NCI-H2171 (cell line): ENCODE measurements around the gene PSMA7.
"Not testable (repeated sequence)": the region's sequence is repeated elsewhere in the genome, so short reads cannot be mapped to it uniquely, and the experiment has no call there.

Source experiments
- DNase-seq: peaks from one replicate; lab custom pipeline; 2025; lab: John Stamatoyannopoulos, UW

The PSMA7 gene

DNA sequence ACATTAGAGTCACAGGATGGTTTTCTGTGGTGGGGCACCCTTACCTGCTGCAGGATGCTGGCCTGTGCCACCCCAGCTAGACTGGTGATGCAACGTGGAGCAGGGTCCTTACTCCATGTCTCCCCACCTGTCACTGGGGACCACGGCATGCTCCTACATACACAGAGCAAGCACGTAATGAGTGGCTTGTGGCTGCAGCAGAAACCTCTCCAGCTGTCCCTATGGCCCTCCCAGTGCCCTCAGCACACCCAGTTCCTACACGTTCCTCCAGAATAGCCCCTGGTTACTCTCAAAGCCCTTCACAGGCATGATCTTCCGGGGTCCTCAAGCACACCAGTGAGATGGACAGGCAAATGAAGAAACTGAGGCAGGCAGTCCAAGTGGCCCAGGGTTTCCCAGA lies 24.1 kb downstream of the PSMA7 start:
- DNase-seq = no peak

DNA sequence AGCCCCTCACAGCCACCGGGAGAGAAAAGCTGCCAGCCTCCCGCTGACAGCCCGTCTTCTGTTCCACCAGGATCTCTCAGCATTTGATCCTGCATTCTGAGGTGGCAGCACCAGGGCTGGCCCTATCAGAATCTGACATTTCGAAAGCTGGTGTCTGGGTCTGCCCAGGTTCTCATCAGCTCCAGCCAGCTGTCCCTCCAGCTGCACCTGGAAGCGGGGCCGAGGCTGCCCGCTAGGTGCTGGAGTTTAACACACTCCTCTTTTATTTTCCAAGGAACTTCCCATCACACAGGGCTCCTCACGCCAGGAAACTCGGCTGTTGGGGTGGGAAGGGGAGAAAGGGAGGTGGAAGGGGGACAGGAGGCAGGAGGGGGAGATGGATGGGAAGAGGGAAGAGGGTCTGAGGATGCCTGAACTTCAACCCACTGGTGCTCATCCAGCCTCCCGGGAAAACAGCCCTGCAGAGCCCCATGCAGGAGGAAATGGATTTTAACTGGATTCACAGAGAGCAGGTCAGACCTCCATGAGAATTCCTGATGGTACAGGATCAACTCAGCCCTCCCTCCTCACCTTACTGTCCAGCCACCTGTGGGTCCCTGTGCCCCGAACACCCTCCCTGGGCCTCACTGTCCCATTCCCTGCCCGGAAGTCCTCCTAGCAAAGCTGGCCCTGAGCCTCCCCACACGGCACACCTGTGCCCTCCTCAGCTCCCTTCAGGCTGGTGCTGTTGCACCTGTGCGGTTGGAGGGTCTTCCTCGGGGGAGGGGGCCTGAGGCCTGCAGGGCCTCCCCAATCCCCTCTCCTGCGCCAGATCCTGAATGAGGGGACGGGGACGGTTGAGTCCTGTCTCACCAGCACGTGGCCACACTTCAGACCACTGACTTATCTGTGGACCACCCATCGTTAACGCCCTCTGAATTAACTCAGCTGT lies 24.8 kb downstream of the PSMA7 start:
- DNase-seq = no peak

DNA sequence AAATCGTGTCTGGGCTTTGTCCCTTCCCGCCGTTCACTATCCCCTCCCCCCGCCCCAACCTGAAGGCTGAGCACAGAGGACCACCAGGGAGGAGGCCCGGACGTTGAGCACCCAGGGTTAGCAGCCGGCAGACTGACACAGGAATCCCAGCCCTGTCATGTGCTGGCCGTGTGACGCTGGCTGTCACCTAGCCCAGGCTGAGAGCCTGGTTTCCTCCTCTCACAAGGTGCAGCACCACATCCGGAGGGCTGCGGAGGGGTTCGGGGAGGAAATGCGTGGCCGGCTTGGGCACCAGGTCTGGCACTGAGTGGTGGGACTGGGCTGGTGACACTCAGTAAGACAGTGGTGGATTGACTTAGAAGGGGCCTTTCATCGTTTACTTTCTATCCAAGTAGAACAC lies 25.5 kb downstream of the PSMA7 start:
- DNase-seq = no peak

DNA sequence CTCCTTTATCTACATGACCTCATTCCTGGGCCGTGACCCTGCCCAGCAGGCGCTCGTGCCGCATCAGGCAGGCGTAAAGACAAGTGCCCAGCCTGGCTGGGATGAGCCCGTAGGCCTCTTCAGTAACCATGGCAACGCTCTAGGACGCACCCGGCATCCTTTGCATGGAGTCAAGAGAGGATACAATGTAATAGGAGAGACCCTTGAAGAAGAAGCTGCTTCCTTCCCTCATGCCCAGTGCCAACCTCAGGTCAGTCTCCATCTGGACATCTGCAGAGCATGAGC lies 25.9 kb downstream of the PSMA7 start:
- no peak for DNase-seq

- no peak for DNase-seq
Measured at GRCh38 chr20:62116558-62117361, 26.4 kb downstream of the PSMA7 start.

- not testable (repeated sequence) for DNase-seq
Measured at GRCh38 chr20:62115800-62116407, 27.3 kb downstream of the PSMA7 start.

- DNase-seq = no peak
Measured at GRCh38 chr20:62114894-62115293, 28.3 kb downstream of the PSMA7 start.

DNA sequence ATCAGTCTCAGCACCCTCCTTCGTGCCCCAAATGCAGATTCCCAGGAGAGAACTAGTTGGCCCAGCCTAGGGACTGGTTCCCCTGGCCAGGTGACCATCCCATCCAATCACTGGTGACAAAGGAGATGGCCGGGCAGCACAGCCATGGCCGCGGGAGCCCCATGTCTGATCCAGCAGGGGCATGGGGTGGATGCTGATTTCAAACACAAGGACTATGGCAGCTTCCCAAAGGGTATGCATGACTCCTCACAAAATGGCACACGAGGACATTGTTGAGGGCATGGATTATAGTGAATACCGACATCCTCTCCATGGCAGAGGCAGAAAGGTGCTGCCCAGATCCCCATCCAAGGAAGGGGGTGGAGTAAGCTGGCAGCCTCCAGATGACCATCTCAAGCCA lies 30.8 kb downstream of the PSMA7 start:
- no peak for DNase-seq

- no peak for DNase-seq
Measured at GRCh38 chr20:62111148-62111547, 32.0 kb downstream of the PSMA7 start.

DNA sequence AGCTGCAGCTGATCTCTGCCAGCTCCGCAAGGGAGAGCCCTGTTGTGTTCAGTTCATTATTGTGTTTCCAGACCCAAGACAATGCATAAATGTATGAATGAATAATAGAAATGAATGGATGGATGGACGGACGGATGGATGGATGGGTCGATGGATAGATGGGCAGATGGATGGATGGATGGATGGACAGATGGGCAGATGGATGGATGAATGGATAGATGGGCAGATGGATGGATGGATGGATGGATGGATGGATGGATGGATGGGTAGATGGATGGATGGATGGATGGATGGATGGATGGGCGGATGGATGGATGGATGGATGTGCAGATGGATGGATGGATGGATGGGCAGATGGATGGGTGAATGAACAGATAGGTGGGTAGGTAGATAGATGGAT lies 37.6 kb downstream of the PSMA7 start:
- DNase-seq = no peak

DNA sequence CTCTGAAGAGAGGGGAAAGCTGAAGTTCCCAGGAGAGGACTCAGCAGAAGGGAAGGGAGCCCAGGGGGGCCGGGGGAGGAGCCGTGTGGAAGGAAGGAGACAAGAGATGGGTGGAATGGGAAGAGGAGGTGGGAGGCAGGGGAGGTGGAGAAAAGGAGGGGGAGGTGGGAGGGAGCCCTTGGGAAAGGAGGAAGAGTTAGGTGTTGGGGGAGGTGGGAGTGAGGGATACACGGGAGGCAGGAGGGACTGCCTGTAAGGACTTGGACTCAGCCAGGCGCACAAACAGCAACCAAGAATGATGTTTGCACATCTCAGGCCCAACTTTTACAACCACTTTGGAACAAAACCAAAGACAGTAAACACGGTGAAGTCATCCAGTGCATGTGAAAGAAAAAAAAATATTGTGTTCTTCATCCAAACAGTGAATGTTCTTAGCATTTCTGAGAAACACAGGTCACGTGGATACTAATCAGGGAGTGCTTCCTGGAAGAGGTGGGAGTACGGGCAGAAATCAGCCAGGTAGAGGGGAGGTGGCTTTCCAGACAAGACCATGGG lies 38.3 kb downstream of the PSMA7 start:
- no peak for DNase-seq

DNA sequence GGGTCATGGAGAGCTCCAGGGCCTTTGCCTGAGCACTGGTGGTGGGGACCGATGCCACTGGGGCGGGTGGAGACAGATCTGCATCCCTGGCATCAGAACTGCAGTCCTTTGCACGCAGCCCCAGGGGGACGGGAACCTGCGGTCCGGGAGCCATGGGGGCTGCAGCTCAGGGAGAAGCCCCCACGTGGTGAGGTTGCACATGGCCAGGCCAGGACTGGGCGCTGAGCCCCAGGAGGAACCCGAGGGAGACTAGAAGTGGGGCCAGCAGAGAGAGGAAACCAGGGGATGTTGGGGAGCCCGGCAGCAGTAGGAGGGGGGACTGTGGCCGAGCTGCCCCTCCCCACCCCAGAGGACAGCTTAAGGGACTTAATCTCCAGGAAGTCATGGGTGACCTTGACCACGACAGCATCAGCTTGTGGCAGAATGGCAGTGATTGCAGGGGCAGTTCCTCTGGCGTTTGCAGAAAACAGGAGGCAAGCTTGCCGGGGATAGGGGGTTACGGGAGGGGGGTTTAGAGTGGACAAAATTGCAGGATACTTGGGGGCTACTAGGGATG lies 38.9 kb downstream of the PSMA7 start:
- no peak for DNase-seq

DNA sequence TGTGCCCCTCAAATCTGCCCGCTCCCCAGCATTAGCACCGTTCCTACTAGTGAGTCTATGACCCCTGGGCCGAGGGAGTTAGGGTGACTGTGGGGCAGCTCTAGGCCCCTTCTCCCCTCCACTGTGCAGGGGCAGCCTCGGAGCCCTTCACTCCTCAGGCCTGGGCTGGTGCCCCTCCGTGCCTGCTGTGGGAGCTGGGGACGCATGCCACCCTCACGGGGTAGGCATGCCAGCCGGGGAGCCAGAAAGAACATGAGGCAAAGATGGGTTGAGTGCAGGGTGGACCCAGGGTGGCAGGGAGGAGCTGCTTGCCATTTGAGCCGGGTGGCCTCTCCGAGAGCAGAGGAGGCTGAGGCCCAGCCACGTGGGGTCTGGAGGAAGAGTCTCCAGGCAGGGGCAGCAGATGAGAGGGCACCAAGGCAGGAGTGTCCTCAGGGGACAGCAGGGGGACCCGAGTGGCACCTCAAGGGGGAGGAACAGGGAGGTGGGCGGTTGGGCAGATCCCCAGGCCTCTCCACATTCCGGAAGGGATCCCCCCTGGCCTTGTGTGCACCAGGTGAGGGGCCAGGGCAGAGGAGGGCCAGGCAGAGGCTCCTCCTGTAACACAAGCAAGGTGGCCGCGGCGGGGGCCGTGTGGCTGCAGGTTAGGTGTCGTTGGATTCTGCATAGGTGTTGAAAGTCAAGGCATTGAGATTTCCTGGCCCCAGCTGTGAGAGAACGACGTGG lies 39.5 kb downstream of the PSMA7 start:
- no peak for DNase-seq

- DNase-seq = no peak
Measured at GRCh38 chr20:62101078-62101477, 42.1 kb downstream of the PSMA7 start.

GRCh38 chr20:62097881-62098407 lies 45.2 kb downstream of the PSMA7 start:
- no peak for DNase-seq

- no peak for DNase-seq
Measured at GRCh38 chr20:62096421-62097380, 46.5 kb downstream of the PSMA7 start.

DNA sequence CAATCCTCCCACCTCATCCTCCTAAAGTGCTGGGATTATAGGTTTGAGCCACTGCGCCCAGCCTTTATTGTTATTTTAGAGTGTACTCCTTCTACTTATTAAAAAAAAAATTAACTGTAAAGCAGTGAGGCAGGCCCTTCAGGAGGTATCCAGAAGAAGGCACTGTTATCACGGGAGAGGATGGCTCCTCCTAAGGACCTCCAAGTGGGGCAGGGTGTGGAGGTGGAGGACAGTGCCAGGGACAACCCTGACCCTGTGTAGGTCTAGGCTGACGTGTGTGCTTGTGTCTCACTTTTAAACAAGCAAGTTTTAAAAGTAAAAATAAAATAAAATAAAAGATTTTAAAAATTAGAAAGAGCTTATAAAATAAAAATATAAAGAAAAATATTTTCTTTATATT lies 53.8 kb downstream of the PSMA7 start:
- no peak for DNase-seq

DNA sequence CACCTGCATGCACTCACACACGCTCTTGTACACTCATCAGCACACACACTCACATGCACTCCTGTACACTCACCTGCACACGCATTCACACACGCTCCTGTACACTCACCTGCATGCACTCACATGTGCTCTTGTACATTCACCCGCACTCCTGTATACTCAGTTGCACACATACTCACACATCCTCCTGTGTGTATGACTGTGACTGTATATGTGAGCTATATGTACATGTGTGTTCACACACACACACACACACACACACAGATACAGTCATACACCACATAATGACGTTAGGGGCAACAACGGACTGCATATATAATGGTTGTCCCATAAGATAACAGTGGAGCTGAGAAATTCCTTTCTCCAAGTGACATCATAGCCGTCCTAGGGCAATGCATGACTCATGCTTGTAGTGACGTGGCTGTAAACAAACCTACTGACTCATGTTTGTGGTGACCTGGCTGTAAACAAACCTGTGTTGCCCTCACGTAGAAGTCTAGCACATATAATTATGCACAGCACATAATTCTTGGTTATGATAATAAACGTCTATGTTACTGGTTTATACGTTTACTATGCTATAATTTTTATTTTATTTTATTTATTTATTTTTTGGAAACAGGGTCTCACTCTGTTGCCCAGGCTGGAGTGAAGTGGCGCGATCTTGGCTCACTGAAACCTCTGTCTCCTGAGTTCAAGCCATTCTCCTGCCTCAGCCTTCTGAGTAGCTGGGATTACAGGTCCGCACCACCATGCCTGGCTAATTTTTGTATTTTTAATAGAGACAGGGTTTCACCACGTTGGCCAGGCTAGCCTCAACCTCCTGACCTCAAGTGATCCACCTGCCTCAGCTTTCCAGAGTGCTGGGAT lies 54.7 kb downstream of the PSMA7 start:
- DNase-seq = no peak

GRCh38 chr20:62087632-62088031 lies 55.6 kb downstream of the PSMA7 start:
- DNase-seq = no peak
